ENCODE data around the gene IFRD2. TPM values are rescaled to one million over a fixed set of nuclear protein-coding genes. Genes with fewer than 3 reads are reported as not detected.

Gene IFRD2
- total and polyA plus RNA-seq, 2 of the 13 experiments (the other 11 are each of a cell fraction or from before 2014, with no cell fraction given), result 32.8 to 96.1 TPM

- 0 out of 2 replicates have a peak, but pooled peaks have one; percentile 38 for TF ChIP-seq ZNF607 (CRISPR knock-in tag; IDR thresholded peaks at IDR 0.05; ENCODE audit: borderline replicate concordance)
- TF ChIP-seq ZNF616 (CRISPR knock-in tag; IDR thresholded peaks at IDR 0.05; ENCODE audit: low read depth), result no peak
- TF ChIP-seq CC2D1A (CRISPR knock-in tag; IDR thresholded peaks at IDR 0.05), result no peak
- TF ChIP-seq GTF3A (CRISPR knock-in tag; conservative IDR thresholded peaks at IDR 0.05), result no peak
- no peak for TF ChIP-seq ZNF207 (IDR thresholded peaks at IDR 0.05; ENCODE audit: borderline replicate concordance)
- no peak for TF ChIP-seq ZBTB8A (CRISPR knock-in tag; IDR thresholded peaks at IDR 0.05; ENCODE audit: borderline replicate concordance, low read depth)
- TF ChIP-seq CREM (IDR thresholded peaks at IDR 0.05), result no peak
- TF ChIP-seq CREM (CRISPR knock-in tag; IDR thresholded peaks at IDR 0.05), result no peak
- 0 out of 2 replicates have a peak, but pooled peaks have one; percentile 44 for TF ChIP-seq IRF9 (CRISPR knock-in tag; IDR thresholded peaks at IDR 0.05; ENCODE audit: borderline replicate concordance)
- TF ChIP-seq NPAS2 (CRISPR knock-in tag; IDR thresholded peaks at IDR 0.05; ENCODE audit: borderline replicate concordance), result no peak
- TF ChIP-seq E2F5 (CRISPR knock-in tag; conservative IDR thresholded peaks at IDR 0.05), result no peak
- TF ChIP-seq TCF12 (IDR thresholded peaks at IDR 0.05), result no peak
- 0 out of 2 replicates have a peak, but pooled peaks have one; percentile 60 for TF ChIP-seq TCF12 (CRISPR knock-in tag; IDR thresholded peaks at IDR 0.05)
- TF ChIP-seq NFE2 (CRISPR knock-in tag; IDR thresholded peaks at IDR 0.05), result no peak
- no peak for TF ChIP-seq MLX (CRISPR knock-in tag; IDR thresholded peaks at IDR 0.05)
- TF ChIP-seq STAT6 (CRISPR knock-in tag; IDR thresholded peaks at IDR 0.05; ENCODE audit: borderline replicate concordance), result no peak
- no peak for TF ChIP-seq ZNF577 (CRISPR knock-in tag; IDR thresholded peaks at IDR 0.05; ENCODE audit: borderline replicate concordance, low read depth)
- peak; percentile 98 for TF ChIP-seq ZNF574 (CRISPR knock-in tag; IDR thresholded peaks at IDR 0.05)
- no peak; the same call in 1 of the 2 replicates for TF ChIP-seq ZFX (CRISPR knock-in tag; IDR thresholded peaks at IDR 0.05; ENCODE audit: low read depth)
- TF ChIP-seq ZNF432 (CRISPR knock-in tag; IDR thresholded peaks at IDR 0.05; ENCODE audit: borderline replicate concordance), result no peak
- no peak for TF ChIP-seq ZKSCAN1 (IDR thresholded peaks at IDR 0.05; ENCODE audit: low read length)
- TF ChIP-seq HDAC1 (CRISPR knock-in tag; IDR thresholded peaks at IDR 0.05), result peak; percentile 69; the same call in 1 of the 2 replicates
- no peak for TF ChIP-seq ARNTL (CRISPR knock-in tag; IDR thresholded peaks at IDR 0.05)
Measured at GRCh38 chr3:50245831-50246516, 46.3 kb downstream of the IFRD2 start (continued).

Measured in HepG2 (cell line).